ENCODE measurements around the gene SLC2A8.
A peak's percentile ranks its signal among the peaks of the same experiment; 100 is the strongest.

Gene SLC2A8

DNA sequence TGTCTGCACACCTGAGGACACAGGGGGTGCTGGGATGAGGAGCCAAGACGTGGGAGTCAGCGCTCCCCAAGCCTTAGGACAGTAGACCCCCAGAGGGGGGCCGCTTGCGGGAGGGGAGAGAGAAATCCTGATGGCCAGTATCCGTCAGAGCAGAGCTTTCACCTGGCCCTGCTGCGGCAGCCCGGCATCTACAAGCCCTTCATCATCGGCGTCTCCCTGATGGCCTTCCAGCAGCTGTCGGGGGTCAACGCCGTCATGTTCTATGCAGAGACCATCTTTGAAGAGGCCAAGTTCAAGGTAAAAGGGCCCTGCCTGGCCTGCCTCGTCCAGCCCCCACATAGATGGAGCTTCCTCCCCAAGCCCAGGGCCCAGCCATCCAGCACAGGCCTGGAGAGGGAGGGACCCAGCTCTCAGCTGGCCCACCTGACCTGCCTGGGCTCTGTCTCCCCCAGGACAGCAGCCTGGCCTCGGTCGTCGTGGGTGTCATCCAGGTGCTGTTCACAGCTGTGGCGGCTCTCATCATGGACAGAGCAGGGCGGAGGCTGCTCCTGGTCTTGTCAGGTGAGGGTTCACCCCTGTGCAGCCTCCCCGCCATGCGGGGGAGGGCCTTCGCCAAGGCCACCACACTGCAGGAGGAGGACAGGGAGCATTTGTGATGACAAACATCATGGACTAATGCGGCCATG, 6.7 kb downstream of the SLC2A8 start:
- no peak for DNase-seq (ENCODE audit: low read depth in 2 of 2)

DNA sequence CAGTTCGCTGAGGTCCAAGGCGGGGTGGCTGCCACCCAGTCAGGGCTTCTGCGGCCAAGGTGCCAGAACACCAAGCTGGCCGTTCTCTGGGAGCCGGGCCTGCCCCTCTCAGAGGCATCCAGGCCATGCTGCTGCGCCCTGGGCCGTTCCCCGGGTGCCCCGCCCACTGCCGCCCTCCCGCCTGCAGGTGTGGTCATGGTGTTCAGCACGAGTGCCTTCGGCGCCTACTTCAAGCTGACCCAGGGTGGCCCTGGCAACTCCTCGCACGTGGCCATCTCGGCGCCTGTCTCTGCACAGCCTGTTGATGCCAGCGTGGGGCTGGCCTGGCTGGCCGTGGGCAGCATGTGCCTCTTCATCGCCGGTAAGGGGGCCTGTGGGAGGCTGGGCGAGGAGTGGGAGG, 7.7 kb downstream of the SLC2A8 start:
- DNase-seq (ENCODE audit: low read depth in 2 of 2): no peak

DNA sequence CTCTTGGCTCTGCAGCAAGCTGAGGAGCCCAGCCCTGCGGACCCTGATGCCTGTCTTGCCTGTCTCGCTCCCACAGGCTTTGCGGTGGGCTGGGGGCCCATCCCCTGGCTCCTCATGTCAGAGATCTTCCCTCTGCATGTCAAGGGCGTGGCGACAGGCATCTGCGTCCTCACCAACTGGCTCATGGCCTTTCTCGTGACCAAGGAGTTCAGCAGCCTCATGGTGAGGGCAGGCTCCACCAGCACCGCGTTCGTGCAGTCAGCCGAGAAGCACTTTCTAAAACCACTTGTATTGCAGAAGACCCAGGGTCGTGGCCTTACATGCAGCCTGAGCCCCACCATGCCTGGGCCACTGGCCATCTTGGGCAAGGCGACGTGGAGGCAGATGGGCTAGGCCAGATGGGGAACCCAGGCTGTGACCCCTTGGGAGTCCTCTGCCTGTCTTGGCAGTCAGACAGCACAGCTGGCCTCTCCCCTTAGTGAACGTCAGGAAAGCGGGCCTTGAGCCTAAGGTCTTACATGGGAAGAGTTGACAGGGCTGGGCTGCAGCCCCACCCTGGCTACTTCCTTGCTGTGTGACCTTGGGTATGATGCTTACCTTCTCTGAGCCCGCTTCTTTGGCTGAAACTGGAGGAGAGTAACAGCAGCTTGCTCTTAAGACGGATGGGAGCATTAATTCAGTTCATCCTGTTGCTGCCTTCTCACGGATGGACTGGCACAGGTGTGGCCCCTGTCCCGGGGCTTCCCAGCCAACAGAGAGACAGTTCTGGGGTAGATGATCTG, 8.6 kb downstream of the SLC2A8 start:
- DNase-seq (ENCODE audit: low read depth in 2 of 2): no peak

DNA sequence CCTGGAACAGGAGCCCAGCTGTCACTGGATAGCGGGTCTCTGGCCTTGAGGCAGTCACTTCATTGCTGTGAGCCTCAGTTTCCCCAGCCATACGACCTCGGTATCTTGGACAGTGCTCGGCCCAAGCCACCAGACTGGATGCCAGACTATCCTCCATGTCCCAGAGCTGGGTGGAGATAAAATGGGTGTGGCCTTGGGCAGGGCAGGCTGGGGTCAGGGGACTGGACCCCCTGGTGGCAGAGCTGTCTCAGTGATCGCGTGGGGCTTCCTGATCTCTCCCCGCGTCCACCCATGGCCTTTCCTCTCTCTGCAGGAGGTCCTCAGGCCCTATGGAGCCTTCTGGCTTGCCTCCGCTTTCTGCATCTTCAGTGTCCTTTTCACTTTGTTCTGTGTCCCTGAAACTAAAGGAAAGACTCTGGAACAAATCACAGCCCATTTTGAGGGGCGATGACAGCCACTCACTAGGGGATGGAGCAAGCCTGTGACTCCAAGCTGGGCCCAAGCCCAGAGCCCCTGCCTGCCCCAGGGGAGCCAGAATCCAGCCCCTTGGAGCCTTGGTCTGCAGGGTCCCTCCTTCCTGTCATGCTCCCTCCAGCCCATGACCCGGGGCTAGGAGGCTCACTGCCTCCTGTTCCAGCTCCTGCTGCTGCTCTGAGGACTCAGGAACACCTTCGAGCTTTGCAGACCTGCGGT, 10.0 kb downstream of the SLC2A8 start:
- no peak for DNase-seq (ENCODE audit: low read depth in 2 of 2)

DNA sequence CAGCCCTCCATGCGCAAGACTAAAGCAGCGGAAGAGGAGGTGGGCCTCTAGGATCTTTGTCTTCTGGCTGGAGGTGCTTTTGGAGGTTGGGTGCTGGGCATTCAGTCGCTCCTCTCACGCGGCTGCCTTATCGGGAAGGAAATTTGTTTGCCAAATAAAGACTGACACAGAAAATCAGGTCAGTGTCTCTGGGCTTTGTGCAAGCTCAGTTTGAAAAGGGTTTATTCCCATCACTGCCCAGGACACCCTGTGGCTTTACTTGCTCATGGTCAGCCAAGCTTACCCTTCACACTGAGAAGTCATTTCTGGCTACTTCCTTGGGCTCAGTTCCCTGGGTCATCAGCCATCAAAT, 10.5 kb downstream of the SLC2A8 start:
- no peak for DNase-seq (ENCODE audit: low read depth in 2 of 2)

DNA sequence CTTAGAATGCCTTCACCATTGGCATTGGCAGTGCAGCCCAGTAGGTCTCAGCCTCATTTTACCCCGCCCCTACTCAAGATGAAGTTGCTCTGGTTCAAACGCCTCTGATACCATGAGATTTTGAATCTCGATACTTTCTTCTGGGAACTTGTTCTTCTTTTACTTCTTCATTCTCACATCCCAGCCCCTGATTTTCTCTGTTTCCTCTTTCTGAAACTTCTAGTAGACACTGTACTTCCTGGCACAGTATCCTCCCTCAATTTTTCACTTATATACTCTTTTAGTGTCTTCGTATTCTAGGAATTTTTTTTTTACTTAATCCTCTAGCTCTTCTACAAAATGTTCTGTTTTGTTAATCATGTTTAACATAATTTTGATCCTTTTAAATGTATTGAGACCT, 14.2 kb downstream of the SLC2A8 start:
- no peak for DNase-seq (ENCODE audit: low read depth in 2 of 2)

DNA sequence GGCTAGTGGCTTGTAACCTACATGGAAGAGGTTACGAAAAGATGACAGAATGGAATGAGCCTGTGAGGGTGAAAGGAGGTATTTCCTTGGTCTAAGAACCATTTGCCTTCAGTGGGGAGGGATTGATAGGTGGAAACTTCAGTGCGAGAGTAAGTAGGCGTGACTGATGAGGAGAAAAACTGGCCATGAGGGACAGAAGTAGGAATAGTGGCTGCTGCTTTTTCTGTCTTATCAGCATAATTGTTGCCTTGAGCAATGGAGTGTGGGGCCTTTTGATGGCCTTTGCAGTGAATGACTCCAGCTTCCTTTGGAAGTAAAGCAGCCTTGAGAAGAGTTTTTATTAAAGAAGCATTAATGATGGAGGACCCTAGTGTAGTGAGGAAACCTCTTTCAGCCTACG, 18.2 kb downstream of the SLC2A8 start:
- DNase-seq (ENCODE audit: low read depth in 2 of 2): no peak

DNA sequence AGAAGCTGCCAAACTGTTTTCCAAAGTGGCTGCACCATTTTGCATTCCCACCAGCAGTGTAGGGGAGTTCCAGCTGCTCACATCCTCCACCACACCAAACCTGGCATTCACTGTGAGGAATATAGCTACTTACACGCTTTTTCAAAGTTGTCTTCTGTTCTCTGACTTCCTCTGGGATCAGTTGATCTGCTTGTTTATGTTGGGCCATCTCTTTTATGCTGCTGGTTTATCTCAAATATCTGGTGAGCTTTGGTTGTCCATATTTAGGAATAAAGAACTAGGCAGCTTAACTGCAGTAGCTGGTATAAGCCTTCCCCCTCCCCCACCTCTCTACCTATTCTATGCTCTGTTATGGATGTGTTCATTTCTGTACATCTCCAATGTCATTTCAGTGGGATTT, 18.7 kb downstream of the SLC2A8 start:
- DNase-seq (ENCODE audit: low read depth in 2 of 2): no peak

DNA sequence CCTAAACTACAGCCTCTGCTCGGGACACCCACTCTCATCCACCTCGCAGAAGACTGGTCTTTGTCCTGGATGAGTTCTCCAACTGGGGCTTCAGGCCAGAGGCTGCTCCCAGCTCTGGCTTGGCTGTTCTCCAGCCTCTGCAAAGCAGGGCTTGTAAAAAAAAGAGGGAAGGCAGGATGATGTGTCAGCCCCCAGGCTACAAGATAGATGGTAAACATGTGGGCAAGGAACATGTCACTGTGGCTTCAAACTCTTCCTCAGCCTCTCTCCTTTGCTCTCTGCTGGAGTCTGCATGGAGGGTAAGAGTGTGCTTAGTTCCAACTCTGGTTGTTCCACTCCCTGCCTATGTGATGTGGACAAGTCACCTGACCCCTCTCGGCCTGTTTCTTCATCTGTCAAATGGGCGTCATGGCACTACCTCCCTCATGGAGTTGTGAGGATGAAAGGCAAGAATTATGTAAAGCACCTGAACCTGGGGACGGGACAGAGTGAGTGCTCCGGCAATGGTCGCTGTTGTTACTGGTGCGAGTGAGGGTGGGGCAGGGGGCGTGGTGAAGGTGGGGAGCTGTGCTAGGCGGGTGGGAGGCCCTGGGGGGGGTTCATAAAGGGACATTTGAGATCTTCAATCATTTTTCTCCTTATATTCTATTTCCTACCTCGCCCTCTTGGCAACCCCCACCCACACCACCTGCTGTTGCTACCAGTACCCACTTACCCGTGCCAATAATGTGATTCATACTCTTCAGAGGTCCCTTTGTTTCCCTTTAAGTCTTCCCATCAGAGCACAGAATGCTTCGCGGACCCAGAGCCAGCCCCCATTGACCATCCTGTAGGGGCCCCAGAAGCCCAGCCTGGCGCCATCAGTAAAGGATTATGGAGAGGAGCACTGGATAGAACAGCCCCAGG, 20.4 kb downstream of the SLC2A8 start:
- no peak for DNase-seq (ENCODE audit: low read depth in 2 of 2)

DNA sequence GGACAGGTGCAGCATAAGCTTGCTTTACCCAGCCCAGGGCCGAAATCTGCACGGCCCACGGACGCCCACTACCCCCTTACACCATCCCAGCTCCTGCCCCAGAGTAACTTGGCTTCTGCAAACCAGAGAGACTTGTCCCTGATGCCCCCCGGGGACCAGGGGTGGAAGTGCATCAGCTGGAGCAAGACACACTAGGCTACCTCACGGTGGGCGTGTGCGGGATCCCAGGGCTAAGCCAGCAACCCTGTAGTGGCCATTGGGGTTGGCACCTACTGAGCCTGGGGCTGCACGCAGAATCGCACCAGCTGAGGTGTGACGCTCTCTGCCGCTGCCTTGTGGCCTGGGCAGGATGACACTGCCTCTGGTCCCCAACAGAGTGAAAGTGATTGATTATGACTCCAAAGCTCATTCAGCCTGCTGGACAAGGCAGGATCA, 21.1 kb downstream of the SLC2A8 start:
- DNase-seq (ENCODE audit: low read depth in 2 of 2): peak in 1 of 2 donors; percentile 17

DNA sequence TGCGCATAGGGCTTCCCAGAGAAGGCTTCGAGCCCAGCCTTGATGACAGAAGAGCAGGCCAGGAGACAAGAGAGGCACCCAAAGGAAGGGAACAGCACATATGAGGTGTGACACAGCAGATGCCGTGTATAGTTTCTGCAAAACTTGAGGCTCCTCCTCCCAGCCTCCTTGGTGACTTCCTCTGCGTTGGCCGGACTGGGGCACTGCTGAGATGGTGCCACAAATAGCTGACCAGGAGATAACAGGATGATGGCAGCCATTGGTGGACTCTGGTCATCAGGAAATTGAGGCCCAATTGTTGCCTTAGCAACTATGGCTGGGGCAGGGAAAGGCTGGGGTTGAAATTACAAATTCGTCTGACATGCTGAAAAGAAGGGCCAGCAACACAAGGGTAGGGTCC, 22.4 kb downstream of the SLC2A8 start:
- DNase-seq (ENCODE audit: low read depth in 2 of 2): no peak

DNA sequence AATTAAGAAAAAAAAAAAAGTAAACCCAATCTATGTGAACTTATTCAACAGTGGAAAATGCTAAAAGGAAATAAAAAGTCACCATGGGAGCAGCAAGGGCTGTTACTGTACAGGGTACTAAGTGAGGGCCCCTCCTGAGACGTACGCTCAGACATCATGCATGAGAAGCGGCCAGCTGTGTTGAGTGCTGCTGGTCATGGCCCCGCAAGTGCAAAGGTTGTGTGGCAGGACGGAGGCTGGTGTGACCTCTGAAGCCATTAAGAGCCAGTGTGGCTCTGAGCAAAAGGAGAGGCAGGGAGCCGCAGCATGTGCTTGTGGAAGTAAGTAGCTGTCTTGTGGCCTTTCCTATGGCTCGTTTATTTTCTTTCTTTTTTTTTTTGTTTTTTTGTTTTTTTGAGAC, 24.1 kb downstream of the SLC2A8 start:
- DNase-seq (ENCODE audit: low read depth in 2 of 2): no peak

DNA sequence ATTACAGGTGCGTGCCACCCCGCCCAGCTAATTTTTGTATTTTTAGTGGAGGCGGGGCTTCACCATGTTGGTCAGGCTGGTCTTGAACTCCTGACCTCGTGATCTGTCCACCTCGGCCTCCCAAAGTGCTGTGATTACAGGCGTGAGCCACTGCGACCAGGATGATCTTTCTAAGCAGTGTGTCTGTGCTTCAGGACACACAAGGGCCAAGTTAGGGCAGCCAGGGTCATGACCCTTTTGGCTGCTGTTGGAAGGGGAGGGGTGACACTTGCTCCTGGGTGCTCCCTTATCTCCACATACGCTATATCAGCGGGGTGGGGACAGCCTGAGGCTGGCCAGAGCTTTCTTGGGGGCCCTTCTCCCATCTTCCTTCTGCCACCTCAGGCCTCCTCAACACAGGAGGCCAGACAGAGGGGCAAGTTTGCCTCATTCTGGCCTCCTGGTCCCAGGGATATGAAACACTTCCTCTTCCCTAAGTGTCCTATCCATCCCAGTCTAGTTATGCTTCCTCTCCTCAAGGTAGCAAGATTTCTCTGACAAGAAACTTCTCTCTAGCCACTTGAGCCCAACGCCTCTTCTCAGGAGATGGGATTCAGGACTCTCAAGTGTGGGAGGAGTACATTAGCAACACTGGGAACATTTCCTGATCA, 25.3 kb downstream of the SLC2A8 start:
- DNase-seq (ENCODE audit: low read depth in 2 of 2): no peak

DNA sequence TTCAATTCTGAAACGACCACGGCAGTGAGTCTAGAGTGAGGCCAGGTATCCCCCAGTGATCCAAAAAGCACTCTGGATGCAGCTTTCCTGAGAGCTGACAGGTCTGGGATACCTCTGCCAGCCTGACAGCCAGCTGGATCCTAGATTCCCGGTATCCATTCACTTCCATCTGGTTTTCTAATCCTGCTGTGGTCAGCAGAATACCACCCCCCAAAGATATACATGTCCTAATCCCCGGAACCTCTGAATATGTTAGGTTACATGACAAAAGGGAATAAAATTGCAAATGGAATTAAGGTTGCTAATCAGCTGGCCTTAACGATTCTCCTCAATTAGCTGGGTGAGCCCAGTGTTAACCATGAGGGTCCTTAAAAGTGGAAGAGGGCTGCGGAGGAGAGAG, 25.8 kb downstream of the SLC2A8 start:
- DNase-seq (ENCODE audit: low read depth in 2 of 2): no peak

DNA sequence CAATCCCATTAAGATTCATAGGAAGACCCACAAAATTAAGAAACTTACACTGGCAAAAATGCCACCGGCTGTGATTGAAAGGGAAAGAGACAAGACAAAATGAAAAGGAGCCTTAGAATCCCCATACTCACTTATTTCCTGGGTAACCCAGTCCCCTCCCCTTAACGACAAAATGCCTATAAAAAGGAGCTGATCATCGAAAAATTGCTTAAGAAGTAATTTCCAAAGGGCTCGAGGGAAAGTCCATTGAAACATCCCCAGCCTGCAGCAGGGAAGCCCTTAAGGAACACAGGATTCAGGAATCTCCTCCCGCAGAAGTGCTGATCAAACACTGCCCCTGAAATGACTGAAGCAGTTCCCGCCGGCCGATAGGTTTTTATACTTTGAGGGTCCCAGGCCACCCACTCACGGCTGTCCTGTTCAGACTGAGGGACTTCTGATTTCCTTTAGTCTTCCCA, 26.5 kb downstream of the SLC2A8 start:
- no peak for DNase-seq (ENCODE audit: low read depth in 2 of 2)

DNA sequence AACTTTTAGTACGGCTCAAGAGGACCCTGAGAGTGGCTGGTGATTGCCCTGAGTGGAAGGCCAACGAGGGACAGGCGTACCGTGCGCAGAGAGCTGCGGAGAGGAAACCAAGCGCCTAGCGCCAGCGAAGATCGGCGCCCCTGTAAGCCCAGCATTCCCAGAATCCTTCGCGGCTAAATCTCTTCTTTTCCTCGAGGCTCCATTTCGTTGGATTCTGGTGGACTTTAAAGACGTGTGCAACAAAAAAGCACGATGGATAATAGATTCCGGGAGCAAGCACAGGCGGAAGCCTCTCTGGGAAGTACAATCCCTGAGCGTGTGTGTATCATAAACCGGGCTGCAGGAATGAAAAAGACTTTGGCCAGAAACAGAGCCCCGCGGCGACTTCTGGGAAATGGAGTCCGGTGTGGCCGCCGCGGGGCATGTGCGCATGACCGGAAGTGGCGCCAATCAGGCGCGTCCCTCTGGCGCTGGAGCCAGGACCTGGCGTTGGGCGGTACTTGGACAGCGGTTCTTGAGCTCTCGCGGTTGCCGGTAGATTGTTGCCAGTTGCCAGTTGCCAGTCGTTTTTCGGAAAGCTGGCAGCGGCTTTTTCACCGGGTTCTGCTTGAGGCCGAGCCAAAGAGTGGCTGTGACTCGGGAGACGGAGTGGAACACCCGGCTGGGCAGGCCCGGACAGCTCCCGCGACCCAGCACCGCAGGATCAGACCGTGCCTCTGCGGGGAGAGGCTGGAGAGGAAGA, 27.1 kb downstream of the SLC2A8 start, which contains the start of gene ZNF79:
Gene ZNF79 (plus strand): TSS at position 449 of the 742 bp plus-strand sequence. CDS start 406 bp downstream, outside the sequence.
- peak; percentile 79 to 86 for DNase-seq (ENCODE audit: low read depth in 2 of 2)

DNA sequence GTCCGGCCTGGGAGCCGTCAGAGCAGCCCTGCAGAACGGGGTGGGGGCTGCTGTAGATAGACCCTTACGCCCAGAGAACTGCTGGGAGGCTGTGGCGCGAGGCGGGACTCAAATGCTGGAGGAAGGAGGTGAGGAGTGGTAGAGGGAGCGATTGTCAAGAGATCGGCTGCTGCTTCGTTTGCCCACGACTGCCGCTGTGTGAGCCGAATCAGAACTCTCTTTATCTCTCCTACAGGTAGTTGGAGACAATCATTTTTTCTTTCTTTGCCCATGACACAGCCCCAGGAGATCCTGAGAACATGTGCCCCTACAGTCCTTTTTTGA, 27.7 kb downstream of the SLC2A8 start:
- peak in 1 of 2 donors; percentile 15 for DNase-seq (ENCODE audit: low read depth in 2 of 2)

DNA sequence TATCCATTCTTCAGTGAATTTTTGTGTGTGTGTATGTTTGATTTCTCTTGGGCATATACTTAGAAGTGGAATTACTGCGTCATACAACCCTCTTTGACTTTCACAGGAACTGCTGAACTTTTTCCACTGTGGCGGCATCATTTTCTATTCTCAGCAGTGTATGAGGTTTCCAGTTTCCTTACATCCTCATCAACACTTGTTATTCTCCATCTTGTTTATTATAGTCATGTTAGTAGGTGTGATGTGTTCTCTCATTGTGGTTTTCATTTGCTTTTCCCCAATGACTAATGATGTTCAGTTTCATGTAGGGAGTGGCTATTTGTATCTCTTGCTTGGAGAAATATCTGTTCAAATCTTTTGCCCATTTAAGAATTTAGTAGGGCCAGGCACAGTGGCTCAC, 29.8 kb downstream of the SLC2A8 start:
- DNase-seq (ENCODE audit: low read depth in 2 of 2): peak in 1 of 2 donors; percentile 46

DNA sequence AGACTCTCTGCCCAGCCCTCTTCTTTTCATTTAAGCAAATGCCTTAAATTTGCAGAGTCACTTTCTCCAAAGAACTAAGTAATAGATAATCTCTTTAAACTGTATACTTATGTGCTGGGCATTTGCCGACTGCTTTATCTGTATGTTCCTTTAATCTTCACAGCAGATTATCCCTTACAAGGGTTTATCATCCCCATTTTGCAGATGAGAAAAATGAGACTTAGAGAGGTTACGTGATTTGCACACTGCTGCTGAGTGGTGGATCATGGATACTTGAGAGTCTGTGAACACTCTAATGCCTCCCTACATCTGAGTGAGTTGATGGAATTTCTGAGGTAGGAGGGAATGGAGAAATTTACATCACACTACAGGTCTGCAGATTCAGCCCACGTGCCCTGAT, 31.4 kb downstream of the SLC2A8 start:
- no peak for DNase-seq (ENCODE audit: low read depth in 2 of 2)

DNA sequence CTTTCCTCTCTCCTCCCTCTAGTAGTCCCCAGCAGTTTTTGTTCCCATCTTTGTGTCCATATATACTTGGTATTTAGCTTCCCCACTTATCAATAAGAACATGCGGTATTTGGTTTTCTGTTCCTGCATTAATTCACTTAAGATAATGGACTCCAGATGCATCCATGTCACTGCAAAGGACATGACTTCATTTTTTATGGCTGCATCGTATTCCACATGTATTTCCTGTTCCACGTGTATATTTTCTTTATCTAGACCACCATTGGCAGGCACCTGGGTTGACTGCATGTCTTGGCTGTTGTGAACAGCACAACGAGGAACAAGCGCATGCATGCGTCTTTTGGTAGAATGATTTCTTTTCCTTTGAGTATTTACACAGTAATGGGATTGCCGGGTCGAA, 33.4 kb downstream of the SLC2A8 start:
- no peak for DNase-seq (ENCODE audit: low read depth in 2 of 2)

All from stimulated activated CD8-positive, alpha-beta memory T cell treated with anti-CD3 and anti-CD28 coated beads, Interleukin-7, amount 100 ng/mL, for 4 hours (primary cell).